AG09319 (cell line): ENCODE data around the gene VSTM4.
A peak's percentile ranks its signal among the peaks of the same experiment; 100 is the strongest.

ENCODE experiments used
- DNase-seq: peaks from one replicate; pipeline ENCODE4 v3.0.0-alpha.2; 2010; ENCODE audit warnings: low read depth; ENCODE audit errors: extremely low read depth
- CTCF ChIP-seq: IDR thresholded peaks from 2 replicates; pipeline ENCODE4 v1.5.1; 2011; ENCODE audit warnings: low read depth, mild to moderate bottlenecking, inconsistent platforms, low read length, moderate library complexity

Gene VSTM4

GRCh38 chr10:49044293-49045193, 70.8 kb downstream of the VSTM4 start:
- no peak for TF ChIP-seq CTCF
- DNase-seq, result no peak

GRCh38 chr10:49040601-49041000, 74.7 kb downstream of the VSTM4 start:
- no peak for DNase-seq
- TF ChIP-seq CTCF, result no peak

GRCh38 chr10:49039409-49039808, 75.9 kb downstream of the VSTM4 start:
- TF ChIP-seq CTCF, result no peak
- DNase-seq, result no peak

- no peak for DNase-seq
- no peak for TF ChIP-seq CTCF
Measured at GRCh38 chr10:49038711-49039110, 76.6 kb downstream of the VSTM4 start.

- peak; percentile 30 for TF ChIP-seq CTCF
- DNase-seq, result peak; percentile 87
Measured at GRCh38 chr10:49037187-49037586, 78.1 kb downstream of the VSTM4 start.

- no peak for DNase-seq
- TF ChIP-seq CTCF, result no peak
Measured at GRCh38 chr10:49036638-49037037, 78.7 kb downstream of the VSTM4 start.

GRCh38 chr10:49035920-49036319, 79.4 kb downstream of the VSTM4 start:
- DNase-seq, result no peak
- TF ChIP-seq CTCF, result no peak
